GM21576 (cell line): ENCODE results near the gene FBXW7.
"Not testable (repeated sequence)": the region's sequence is repeated elsewhere in the genome, so short reads cannot be mapped to it uniquely, and the experiment has no call there.

Source experiments
- ATAC-seq: cut with Tn5 transposase; IDR thresholded peaks from one replicate; pipeline ENCODE4 v1.9.1; 2021; ENCODE audit warnings: mild to moderate bottlenecking, moderate library complexity; ENCODE audit not compliant: unreplicated experiment

Gene FBXW7

GRCh38 chr4:152550687-152551086 lies 14.8 kb upstream of the FBXW7 start:
- not testable (repeated sequence) for ATAC-seq

- no peak for ATAC-seq
These were observed 9.2 kb upstream of the FBXW7 start for GRCh38 chr4:152545088-152545487.

- ATAC-seq, result not testable (repeated sequence)
These were observed 8.6 kb upstream of the FBXW7 start for GRCh38 chr4:152544533-152544932.

GRCh38 chr4:152540941-152541340 lies 5.0 kb upstream of the FBXW7 start:
- ATAC-seq, result no peak

GRCh38 chr4:152540293-152540674 lies 4.4 kb upstream of the FBXW7 start:
- no peak for ATAC-seq

GRCh38 chr4:152539556-152540292 lies 3.8 kb upstream of the FBXW7 start:
- no peak for ATAC-seq

- no peak for ATAC-seq
These were observed 2.0 kb upstream of the FBXW7 start for GRCh38 chr4:152537881-152538280.

- ATAC-seq, result peak; percentile 24
These were observed 772 bp upstream of the FBXW7 start for GRCh38 chr4:152536545-152537182.

- ATAC-seq, result peak; percentile 5
These were observed 461 bp downstream of the FBXW7 start for GRCh38 chr4:152535360-152535902.

GRCh38 chr4:152534541-152535359 lies 1.1 kb downstream of the FBXW7 start:
- ATAC-seq, result no peak

GRCh38 chr4:152531479-152531878 lies 4.4 kb downstream of the FBXW7 start:
- ATAC-seq, result no peak

GRCh38 chr4:152530600-152530999 lies 5.3 kb downstream of the FBXW7 start:
- ATAC-seq, result no peak

GRCh38 chr4:152529880-152530279 lies 6.0 kb downstream of the FBXW7 start:
- ATAC-seq, result no peak

- no peak for ATAC-seq
These were observed 7.8 kb downstream of the FBXW7 start for GRCh38 chr4:152528060-152528459.

- no peak for ATAC-seq
These were observed 10.0 kb downstream of the FBXW7 start for GRCh38 chr4:152525878-152526277.

- ATAC-seq, result no peak
These were observed 11.5 kb downstream of the FBXW7 start for GRCh38 chr4:152524427-152524826.

GRCh38 chr4:152523731-152524130 lies 12.2 kb downstream of the FBXW7 start:
- ATAC-seq, result no peak

GRCh38 chr4:152522754-152523153 lies 13.1 kb downstream of the FBXW7 start:
- ATAC-seq, result no peak

- ATAC-seq, result no peak
These were observed 13.6 kb downstream of the FBXW7 start for GRCh38 chr4:152522245-152522644.

GRCh38 chr4:152516156-152516555 lies 19.7 kb downstream of the FBXW7 start:
- no peak for ATAC-seq

GRCh38 chr4:152515678-152516077 lies 20.2 kb downstream of the FBXW7 start:
- ATAC-seq, result no peak
